RWPE1 (cell line): ENCODE data around the gene MAN1A1.

Experiments
- CTCF ChIA-PET: fragments of 350-600 bp; sonication (Branson Sonifier 250); formaldehyde crosslinking; extraction: SDS; loops from one replicate; lab custom pipeline; 2021; lab: Yijun Ruan, JAX
- POLR2A ChIA-PET: fragments of 400-600 bp; formaldehyde crosslinking; extraction: SDS; loops from one replicate; lab custom pipeline; 2020; ENCODE audit warnings: antibody characterized with exemption; ENCODE audit not compliant: low non-redundant PET; lab: Yijun Ruan, JAX
- DNase-seq: peaks from one replicate; pipeline ENCODE4 v3.0.0; 2012; ENCODE audit warnings: low spot score
- H3K27ac ChIP-seq: fragments of 450-650 bp; 2 replicates; pipeline ENCODE4 v1.5.1; 2017
- TF ChIP-seq, protein P1 (sequence below): fragments of 450-650 bp; conservative IDR thresholded peaks from 2 replicates; pipeline ENCODE4 v1.5.1; 2017; ENCODE audit warnings: low read depth, mild to moderate bottlenecking

The MAN1A1 gene

DNA sequence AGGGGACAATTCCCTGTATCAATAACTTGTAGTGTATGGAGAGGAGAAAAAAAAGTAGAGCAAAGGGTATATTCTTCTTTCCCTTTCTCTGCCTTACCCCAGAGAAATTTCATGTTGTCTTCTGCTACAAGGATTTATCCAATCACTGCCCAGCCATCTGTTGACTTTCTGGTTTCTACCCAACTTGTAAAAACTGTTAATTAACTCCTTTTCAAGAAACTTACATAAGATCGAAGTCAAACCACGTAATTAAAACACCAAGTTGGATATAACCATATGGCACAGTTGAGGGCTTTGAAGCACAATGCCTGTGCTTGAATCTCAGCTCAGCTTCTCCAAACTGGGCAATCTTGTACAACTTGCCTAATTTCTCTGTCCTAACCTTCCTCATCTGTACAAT, 99.5 kb downstream of the MAN1A1 start:
- no peak for DNase-seq
- POLR2A ChIA-PET: no interaction called here
- H3K27ac ChIP-seq: no peak overlapping the region
- TF ChIP-seq, protein P1, sequence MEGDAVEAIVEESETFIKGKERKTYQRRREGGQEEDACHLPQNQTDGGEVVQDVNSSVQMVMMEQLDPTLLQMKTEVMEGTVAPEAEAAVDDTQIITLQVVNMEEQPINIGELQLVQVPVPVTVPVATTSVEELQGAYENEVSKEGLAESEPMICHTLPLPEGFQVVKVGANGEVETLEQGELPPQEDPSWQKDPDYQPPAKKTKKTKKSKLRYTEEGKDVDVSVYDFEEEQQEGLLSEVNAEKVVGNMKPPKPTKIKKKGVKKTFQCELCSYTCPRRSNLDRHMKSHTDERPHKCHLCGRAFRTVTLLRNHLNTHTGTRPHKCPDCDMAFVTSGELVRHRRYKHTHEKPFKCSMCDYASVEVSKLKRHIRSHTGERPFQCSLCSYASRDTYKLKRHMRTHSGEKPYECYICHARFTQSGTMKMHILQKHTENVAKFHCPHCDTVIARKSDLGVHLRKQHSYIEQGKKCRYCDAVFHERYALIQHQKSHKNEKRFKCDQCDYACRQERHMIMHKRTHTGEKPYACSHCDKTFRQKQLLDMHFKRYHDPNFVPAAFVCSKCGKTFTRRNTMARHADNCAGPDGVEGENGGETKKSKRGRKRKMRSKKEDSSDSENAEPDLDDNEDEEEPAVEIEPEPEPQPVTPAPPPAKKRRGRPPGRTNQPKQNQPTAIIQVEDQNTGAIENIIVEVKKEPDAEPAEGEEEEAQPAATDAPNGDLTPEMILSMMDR: no peak
- CTCF ChIA-PET: no interaction called here

DNA sequence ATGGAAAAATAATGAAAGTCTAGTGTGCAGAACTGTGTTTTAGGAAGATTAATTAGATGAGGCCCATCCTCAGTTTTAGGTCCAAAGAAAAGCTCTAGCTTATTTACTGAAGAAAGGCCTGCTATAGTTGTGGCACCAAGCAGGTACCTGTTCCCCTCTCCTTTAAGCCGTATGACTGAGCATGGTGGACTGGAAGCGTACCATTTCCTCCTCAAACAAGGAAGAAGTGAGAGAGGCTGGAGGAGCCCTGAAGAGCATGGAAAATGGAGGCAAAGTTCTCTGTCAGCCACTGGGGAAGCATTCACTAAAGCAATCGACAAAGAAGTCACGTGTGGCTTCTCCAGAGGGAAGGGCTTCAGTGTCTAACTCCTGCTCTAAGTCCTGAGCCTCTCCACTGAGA, 100.2 kb downstream of the MAN1A1 start:
- DNase-seq: no peak
- no peak overlapping the region for H3K27ac ChIP-seq
- TF ChIP-seq, protein P1: no peak
- ChIA-PET CTCF (no interaction called here), POLR2A (no interaction called here)

DNA sequence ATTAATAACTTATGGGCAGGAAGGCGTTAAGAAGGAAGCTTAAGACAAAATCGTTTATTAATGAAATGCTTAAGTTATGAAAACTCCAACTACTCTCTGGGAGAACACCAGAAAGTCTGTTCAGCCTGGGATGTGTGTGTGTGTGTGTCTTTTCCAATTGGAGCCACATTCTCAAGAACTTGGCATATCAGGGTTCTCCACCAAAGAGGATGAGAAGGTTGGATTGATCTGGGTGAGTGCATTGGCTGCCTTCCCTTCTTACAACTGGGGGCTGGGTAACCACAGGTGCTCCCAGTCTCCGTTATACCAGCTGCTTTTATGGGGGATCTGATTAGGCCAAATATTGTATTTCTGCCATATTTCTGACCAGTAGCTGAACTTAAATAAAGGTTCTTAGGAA, 102.1 kb downstream of the MAN1A1 start:
- TF ChIP-seq, protein P1: no peak
- no peak for DNase-seq
- ChIA-PET CTCF (interaction anchor here (0.6 kb wide), 1 partner anchor 80 kb away, joined by 8 read pairs; no protein-coding TSS in a partner anchor), POLR2A (no interaction called here)
- no peak overlapping the region for H3K27ac ChIP-seq

DNA sequence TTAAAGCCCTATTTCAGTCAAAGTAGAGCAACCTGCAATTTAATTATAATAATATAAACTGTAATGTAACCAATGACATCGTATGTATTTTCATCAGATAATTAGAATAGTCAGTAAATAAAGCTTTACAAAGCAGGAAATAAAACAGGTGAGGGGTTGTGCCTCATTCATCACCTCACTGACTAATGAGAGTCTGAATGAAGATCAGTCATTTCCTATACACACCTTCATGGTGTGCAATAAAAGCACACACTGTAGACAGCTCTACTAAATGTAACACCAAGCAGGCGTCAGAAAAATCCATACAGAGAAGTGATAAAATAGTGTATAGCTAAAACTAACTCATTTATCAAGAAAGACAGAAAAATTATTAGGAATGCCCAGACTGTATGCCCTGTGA, 105.9 kb downstream of the MAN1A1 start:
- TF ChIP-seq, protein P1: no peak
- no peak overlapping the region for H3K27ac ChIP-seq
- DNase-seq: no peak
- CTCF ChIA-PET: no interaction called here
- POLR2A ChIA-PET: no interaction called here

DNA sequence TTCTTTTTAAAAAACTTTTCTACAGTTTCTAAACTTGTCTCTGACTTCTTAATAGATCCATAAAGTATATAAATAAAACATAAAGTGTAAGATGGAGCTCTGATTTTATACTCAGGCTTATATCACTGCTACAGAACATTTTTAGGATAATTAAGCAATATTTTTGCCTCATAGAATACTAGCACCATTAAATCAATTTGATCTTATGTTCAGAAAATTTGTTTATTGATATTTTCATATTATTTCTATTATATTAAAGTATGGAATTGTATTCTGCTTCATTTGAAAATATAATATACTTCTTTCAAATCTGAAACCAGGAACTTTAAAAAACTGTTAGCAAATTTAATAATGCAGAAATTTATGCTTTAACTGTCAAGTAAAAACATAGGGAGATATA, 106.5 kb downstream of the MAN1A1 start:
- no peak for DNase-seq
- ChIA-PET CTCF (interaction anchor here (0.8 kb wide), 1 partner anchor 13 kb away, joined by 3 read pairs; no protein-coding TSS in a partner anchor), POLR2A (no interaction called here)
- TF ChIP-seq, protein P1: no peak
- H3K27ac ChIP-seq: no peak overlapping the region

DNA sequence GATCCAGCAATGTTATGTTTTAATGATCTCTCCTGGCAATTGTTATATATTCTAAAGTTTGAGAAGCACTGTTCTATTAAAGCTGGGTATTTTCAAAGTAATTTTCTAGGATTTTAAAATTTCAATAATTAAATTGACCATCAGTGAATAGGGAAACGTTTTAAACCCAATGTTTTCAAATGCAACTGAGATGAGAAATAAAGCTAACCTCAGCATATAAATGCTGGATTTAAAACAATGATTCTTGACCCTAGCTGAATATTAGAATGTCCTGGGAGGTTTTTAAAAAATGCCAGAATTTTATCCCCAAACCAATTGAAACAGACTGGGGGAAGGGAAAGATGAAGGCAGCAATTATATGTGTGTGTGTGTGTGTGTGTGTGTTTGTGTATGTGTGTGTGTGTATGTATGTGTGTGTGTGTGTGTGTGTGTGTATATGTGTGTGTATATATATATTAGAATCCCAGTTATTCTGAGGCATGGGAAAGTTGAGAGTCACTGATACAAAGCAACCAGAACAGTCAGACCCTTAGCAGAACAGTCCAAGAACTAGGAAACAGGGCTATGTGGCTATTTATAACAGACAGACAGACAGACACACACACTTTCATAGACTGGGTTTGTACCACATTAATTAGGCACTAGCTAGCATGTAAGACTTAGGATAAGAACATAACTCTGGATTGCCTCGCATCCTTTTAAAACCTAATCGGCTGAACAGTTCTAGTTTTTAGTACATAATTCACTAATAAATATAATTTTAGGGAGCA, 107.8 kb downstream of the MAN1A1 start:
- ChIA-PET CTCF (no interaction called here), POLR2A (no interaction called here)
- no peak overlapping the region for H3K27ac ChIP-seq
- DNase-seq: no peak
- TF ChIP-seq, protein P1: no peak
